Prostate gland (tissue), 2 donors: ENCODE data around the gene DUSP16.

ENCODE experiments used
- POLR2AphosphoS5 ChIP-seq: sonication (generic); formaldehyde crosslinking; IDR thresholded peaks from one replicate; pipeline ENCODE4 v1.6.1; 2017; ENCODE audit warnings: antibody characterized with exemption
- TF ChIP-seq, protein P1 (sequence below), 4 experiments: fragments of 200-600 bp in 2 of 4; fragments of 450-650 bp in 2 of 4; sonication (generic) in 2 of 4; IDR thresholded peaks; 1 replicate in 3 of 4; 2 replicates in 1 of 4; pipeline ENCODE4 v1.5.1; 2016 to 2019; ENCODE audit warnings: antibody characterized with exemption in 4 of 4, mild to moderate bottlenecking in 2 of 4, moderate library complexity in 2 of 4

DNA sequence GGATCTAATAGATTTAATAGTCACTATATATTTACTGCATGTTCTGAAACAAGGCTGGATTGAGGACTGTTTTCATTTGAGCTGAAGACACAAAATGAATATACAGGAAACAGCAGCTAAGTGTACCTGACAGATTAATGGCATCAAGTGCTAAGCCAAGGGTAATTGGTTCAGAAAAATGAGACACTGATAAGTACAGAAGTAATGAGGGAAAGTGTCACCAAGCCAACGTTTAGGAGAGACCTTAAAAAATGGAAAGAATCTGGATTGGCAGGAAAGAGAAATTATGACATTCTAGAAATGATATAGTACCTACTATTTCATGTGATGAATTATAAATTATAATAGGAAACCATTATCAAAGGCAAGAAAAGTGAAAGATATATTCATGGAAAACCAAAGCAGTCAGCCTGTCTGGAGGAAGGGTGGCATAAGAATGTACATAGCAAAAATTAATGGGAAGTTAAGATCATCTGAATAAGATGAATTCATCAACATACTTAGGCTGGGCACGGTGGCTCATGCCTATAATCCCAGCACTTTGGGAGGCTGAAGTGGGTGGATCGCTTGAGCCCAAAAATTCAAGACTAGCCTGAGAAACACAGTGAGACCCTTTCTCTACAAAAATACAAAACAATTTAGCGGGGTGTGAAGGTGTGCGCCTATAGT, 21.0 kb upstream of the DUSP16 start:
- TF ChIP-seq, protein P1, sequence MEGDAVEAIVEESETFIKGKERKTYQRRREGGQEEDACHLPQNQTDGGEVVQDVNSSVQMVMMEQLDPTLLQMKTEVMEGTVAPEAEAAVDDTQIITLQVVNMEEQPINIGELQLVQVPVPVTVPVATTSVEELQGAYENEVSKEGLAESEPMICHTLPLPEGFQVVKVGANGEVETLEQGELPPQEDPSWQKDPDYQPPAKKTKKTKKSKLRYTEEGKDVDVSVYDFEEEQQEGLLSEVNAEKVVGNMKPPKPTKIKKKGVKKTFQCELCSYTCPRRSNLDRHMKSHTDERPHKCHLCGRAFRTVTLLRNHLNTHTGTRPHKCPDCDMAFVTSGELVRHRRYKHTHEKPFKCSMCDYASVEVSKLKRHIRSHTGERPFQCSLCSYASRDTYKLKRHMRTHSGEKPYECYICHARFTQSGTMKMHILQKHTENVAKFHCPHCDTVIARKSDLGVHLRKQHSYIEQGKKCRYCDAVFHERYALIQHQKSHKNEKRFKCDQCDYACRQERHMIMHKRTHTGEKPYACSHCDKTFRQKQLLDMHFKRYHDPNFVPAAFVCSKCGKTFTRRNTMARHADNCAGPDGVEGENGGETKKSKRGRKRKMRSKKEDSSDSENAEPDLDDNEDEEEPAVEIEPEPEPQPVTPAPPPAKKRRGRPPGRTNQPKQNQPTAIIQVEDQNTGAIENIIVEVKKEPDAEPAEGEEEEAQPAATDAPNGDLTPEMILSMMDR (IDR thresholded peaks at IDR 0.05) = no peak
- no peak for TF ChIP-seq POLR2AphosphoS5
